Measurements from ENCODE around the gene ZBTB16. TPM values are rescaled to one million over a fixed set of nuclear protein-coding genes. Genes with fewer than 3 reads are reported as not detected.
A peak's percentile ranks its signal among the peaks of the same experiment; 100 is the strongest.

ZBTB16 gene
- total and polyA plus RNA-seq, 2 of the 13 experiments (the other 11 are each of a cell fraction or from before 2014, with no cell fraction given) = not detected

GRCh38 chr11:114091516-114092397 is 32.2 kb downstream of the ZBTB16 start (continued):
- TF ChIP-seq SOX6 (IDR thresholded peaks at IDR 0.05) = no peak
- TF ChIP-seq SOX6 (CRISPR knock-in tag; IDR thresholded peaks at IDR 0.05) = no peak
- TF ChIP-seq REL (CRISPR knock-in tag; conservative IDR thresholded peaks at IDR 0.05) = no peak
- no peak for TF ChIP-seq ZNF451 (CRISPR knock-in tag; IDR thresholded peaks at IDR 0.05)
- no peak for TF ChIP-seq NAIF1 (CRISPR knock-in tag; IDR thresholded peaks at IDR 0.05; ENCODE audit: borderline replicate concordance)
- TF ChIP-seq, protein P1, sequence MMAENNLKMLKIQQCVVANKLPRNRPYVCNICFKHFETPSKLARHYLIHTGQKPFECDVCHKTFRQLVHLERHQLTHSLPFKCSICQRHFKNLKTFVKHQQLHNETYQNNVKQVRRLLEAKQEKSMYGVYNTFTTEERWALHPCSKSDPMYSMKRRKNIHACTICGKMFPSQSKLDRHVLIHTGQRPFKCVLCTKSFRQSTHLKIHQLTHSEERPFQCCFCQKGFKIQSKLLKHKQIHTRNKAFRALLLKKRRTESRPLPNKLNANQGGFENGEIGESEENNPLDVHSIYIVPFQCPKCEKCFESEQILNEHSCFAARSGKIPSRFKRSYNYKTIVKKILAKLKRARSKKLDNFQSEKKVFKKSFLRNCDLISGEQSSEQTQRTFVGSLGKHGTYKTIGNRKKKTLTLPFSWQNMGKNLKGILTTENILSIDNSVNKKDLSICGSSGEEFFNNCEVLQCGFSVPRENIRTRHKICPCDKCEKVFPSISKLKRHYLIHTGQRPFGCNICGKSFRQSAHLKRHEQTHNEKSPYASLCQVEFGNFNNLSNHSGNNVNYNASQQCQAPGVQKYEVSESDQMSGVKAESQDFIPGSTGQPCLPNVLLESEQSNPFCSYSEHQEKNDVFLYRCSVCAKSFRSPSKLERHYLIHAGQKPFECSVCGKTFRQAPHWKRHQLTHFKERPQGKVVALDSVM (CRISPR knock-in tag; IDR thresholded peaks at IDR 0.05) = peak; percentile 28; the same call in 1 of the 2 replicates
- TF ChIP-seq ZNF432 (CRISPR knock-in tag; IDR thresholded peaks at IDR 0.05; ENCODE audit: borderline replicate concordance) = no peak

DNA sequence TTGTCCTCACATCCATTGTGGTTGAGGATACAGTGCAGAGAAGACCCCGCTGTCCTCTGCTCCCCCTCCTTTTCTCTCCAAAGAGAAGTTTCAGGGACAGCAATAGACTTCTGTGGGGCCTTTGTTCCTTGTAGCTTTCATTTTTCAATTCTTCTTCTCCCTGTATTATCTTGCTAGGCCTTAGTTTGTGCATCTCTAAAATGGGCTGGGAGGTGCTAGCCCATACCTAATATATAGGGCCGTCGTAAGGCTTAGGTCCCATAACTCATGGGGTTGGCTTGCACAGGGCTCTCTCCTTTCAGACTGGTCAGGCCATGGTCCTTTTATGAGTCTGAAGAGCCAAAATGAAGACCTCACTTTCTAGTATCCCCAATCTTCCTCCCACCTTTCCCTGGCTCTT is 33.0 kb downstream of the ZBTB16 start:
- Histone ChIP-seq H3K9me3 (ENCODE audit: low read length) (no peaks in the 10 kb centered on the region), H2AFZ (ENCODE audit: low read length) (no peak overlapping the region), H3K79me2 (ENCODE audit: insufficient read depth, low read length) (no peaks in the 10 kb centered on the region), H3K4me2 (ENCODE audit: low read depth, low read length) (peak overlapping the region; percentile 74), H3K9ac (ENCODE audit: insufficient read depth, low read depth, low read length) (no peak overlapping the region), H3K4me3 (replicated peaks in 1 of 3; ENCODE audit: insufficient read depth in 1 of 3, low read depth in 2 of 3, low read length in 3 of 3) (peak overlapping the region in 1 of 3 experiments; percentile 48; a peak in 1 of 6 replicates), H3K4me1 (ENCODE audit: insufficient read depth, low read length) (peaks cover 25% of the 10 kb centered on the region), H3K27me3 (ENCODE audit: control insufficient read depth in 1 of 2, insufficient read depth in 2 of 2, low read length in 2 of 2) (peaks cover 1 to 4% of the 10 kb centered on the region in 2 experiments; a peak in 2 of 5 replicates), H3K27ac (ENCODE audit: extremely low read length, insufficient read depth, low read length) (no peak overlapping the region), H4K20me1 (ENCODE audit: insufficient read depth, low read length) (no peaks in the 10 kb centered on the region), H3K36me3 (replicated peaks in 1 of 2; ENCODE audit: control insufficient read depth in 1 of 2, insufficient read depth in 2 of 2, low read length in 2 of 2) (no peaks in the 10 kb centered on the region)
- FAIRE-seq (no peak), ATAC-seq (no peak), DNase-seq (ENCODE audit: low spot score) (no peak)
- whole genome bisulfite sequencing (ENCODE audit: low lambda C conversion rate) = 93% methylated on average over 3 of the region's 3 CpGs
- ChIA-PET CTCF (ENCODE audit: low intra/inter-chr PET ratio, low total read pairs) (no interaction called here), POLR2A (no interaction called here)
- intact Hi-C loops (cut with micrococcal nuclease; ENCODE audit: unreplicated experiment) = no loop called here
- BruUV-seq (replicated peaks) = no TSS peak
- in situ Hi-C loops (cut with HindIII; ENCODE audit: extremely low pct_ligation_motif_present, low pct_unique_long_range_greater_than_20kb) = no loop called here
- TF ChIP-seq ZNF629 (CRISPR knock-in tag; conservative IDR thresholded peaks at IDR 0.05) (peak; percentile 74), MED13 (CRISPR knock-in tag; IDR thresholded peaks at IDR 0.05) (no peak)

Measured in HepG2 (cell line).